ENCODE data around the gene OR6M1. TPM values are rescaled to one million over a fixed set of nuclear protein-coding genes. Genes with fewer than 3 reads are reported as not detected.

The OR6M1 gene
- total RNA-seq, 1 donor from 2014 or later: not detected

- Mint-ChIP-seq H3K36me3 (ENCODE audit: low read depth, unreplicated experiment) (no peaks in the 10 kb centered on the region), H3K27ac (ENCODE audit: unreplicated experiment) (no peak overlapping the region), H3K9me3 (ENCODE audit: unreplicated experiment) (no peaks in the 10 kb centered on the region), H3K4me1 (ENCODE audit: low read depth, unreplicated experiment) (peaks cover 3% of the 10 kb centered on the region), H3K4me3 (ENCODE audit: unreplicated experiment) (no peak overlapping the region), H3K27me3 (ENCODE audit: low read depth, unreplicated experiment) (no peaks in the 10 kb centered on the region)
- Histone ChIP-seq H3K9me3 (ENCODE audit: insufficient read depth, low read depth, low read length) (no peaks in the 10 kb centered on the region), H3K4me1 (ENCODE audit: insufficient read depth, low read length) (no peaks in the 10 kb centered on the region), H3K36me3 (ENCODE audit: insufficient read depth, low read length) (no peaks in the 10 kb centered on the region), H4K20me1 (ENCODE audit: insufficient read depth, low read length) (no peaks in the 10 kb centered on the region), H3K27ac (ENCODE audit: low read depth, low read length) (no peak overlapping the region), H3K9ac (ENCODE audit: low read length) (no peak overlapping the region), H2AFZ (ENCODE audit: low read depth, low read length) (no peak overlapping the region), H3K4me3 (ENCODE audit: insufficient read depth, low read depth, low read length) (no peak overlapping the region), H3K27me3 (ENCODE audit: insufficient read depth, low read length) (no peaks in the 10 kb centered on the region), H3K79me2 (ENCODE audit: insufficient read depth, low read length) (no peaks in the 10 kb centered on the region), H3K4me2 (ENCODE audit: low read length) (no peak overlapping the region)
- FAIRE-seq (no peak), DNase-seq (ENCODE audit: low read depth) (no peak)
- no peak for TF ChIP-seq CTCF (IDR thresholded peaks at IDR 0.05; ENCODE audit: insufficient read depth, low read depth, low read length)
- TF ChIP-seq EZH2 (IDR thresholded peaks at IDR 0.05; ENCODE audit: insufficient read depth, low read length): no peak
Measured at GRCh38 chr11:123838659-123839058, 32.5 kb upstream of the OR6M1 start.

GRCh38 chr11:123838199-123838598, 32.0 kb upstream of the OR6M1 start:
- no peak overlapping the region for H3K27ac ChIP-seq (ENCODE audit: low read depth, low read length)
- H3K9me3 ChIP-seq (ENCODE audit: insufficient read depth, low read depth, low read length): no peaks in the 10 kb centered on the region
- no peak overlapping the region for H3K4me3 Mint-ChIP-seq (ENCODE audit: unreplicated experiment)
- DNase-seq (ENCODE audit: low read depth): no peak
- no peaks in the 10 kb centered on the region for H3K4me1 ChIP-seq (ENCODE audit: insufficient read depth, low read length)
- no peak overlapping the region for H3K4me2 ChIP-seq (ENCODE audit: low read length)
- H3K4me1 Mint-ChIP-seq (ENCODE audit: low read depth, unreplicated experiment): peaks cover 3% of the 10 kb centered on the region
- no peak overlapping the region for H3K27ac Mint-ChIP-seq (ENCODE audit: unreplicated experiment)
- no peak for TF ChIP-seq EZH2 (IDR thresholded peaks at IDR 0.05; ENCODE audit: insufficient read depth, low read length)
- TF ChIP-seq CTCF (IDR thresholded peaks at IDR 0.05; ENCODE audit: insufficient read depth, low read depth, low read length): no peak
- no peak overlapping the region for H3K9ac ChIP-seq (ENCODE audit: low read length)
- no peaks in the 10 kb centered on the region for H3K79me2 ChIP-seq (ENCODE audit: insufficient read depth, low read length)
- FAIRE-seq: no peak
- no peaks in the 10 kb centered on the region for H3K36me3 ChIP-seq (ENCODE audit: insufficient read depth, low read length)
- H3K27me3 ChIP-seq (ENCODE audit: insufficient read depth, low read length): no peaks in the 10 kb centered on the region
- no peak overlapping the region for H2AFZ ChIP-seq (ENCODE audit: low read depth, low read length)
- H3K27me3 Mint-ChIP-seq (ENCODE audit: low read depth, unreplicated experiment): no peaks in the 10 kb centered on the region
- H4K20me1 ChIP-seq (ENCODE audit: insufficient read depth, low read length): no peaks in the 10 kb centered on the region
- H3K36me3 Mint-ChIP-seq (ENCODE audit: low read depth, unreplicated experiment): no peaks in the 10 kb centered on the region
- H3K4me3 ChIP-seq (ENCODE audit: insufficient read depth, low read depth, low read length): no peak overlapping the region
- no peaks in the 10 kb centered on the region for H3K9me3 Mint-ChIP-seq (ENCODE audit: unreplicated experiment)

GRCh38 chr11:123833095-123833494, 26.9 kb upstream of the OR6M1 start:
- H3K4me1 ChIP-seq (ENCODE audit: insufficient read depth, low read length): no peaks in the 10 kb centered on the region
- no peaks in the 10 kb centered on the region for H3K36me3 ChIP-seq (ENCODE audit: insufficient read depth, low read length)
- Mint-ChIP-seq H3K27me3 (ENCODE audit: low read depth, unreplicated experiment) (no peaks in the 10 kb centered on the region), H3K4me3 (ENCODE audit: unreplicated experiment) (no peak overlapping the region), H3K27ac (ENCODE audit: unreplicated experiment) (no peak overlapping the region), H3K4me1 (ENCODE audit: low read depth, unreplicated experiment) (no peaks in the 10 kb centered on the region), H3K36me3 (ENCODE audit: low read depth, unreplicated experiment) (no peaks in the 10 kb centered on the region), H3K9me3 (ENCODE audit: unreplicated experiment) (no peaks in the 10 kb centered on the region)
- H3K4me2 ChIP-seq (ENCODE audit: low read length): no peak overlapping the region
- H3K4me3 ChIP-seq (ENCODE audit: insufficient read depth, low read depth, low read length): no peak overlapping the region
- DNase-seq (ENCODE audit: low read depth): no peak
- no peak overlapping the region for H3K27ac ChIP-seq (ENCODE audit: low read depth, low read length)
- H3K27me3 ChIP-seq (ENCODE audit: insufficient read depth, low read length): no peaks in the 10 kb centered on the region
- H3K9ac ChIP-seq (ENCODE audit: low read length): no peak overlapping the region
- H4K20me1 ChIP-seq (ENCODE audit: insufficient read depth, low read length): no peaks in the 10 kb centered on the region
- no peaks in the 10 kb centered on the region for H3K79me2 ChIP-seq (ENCODE audit: insufficient read depth, low read length)
- TF ChIP-seq CTCF (IDR thresholded peaks at IDR 0.05; ENCODE audit: insufficient read depth, low read depth, low read length) (no peak), EZH2 (IDR thresholded peaks at IDR 0.05; ENCODE audit: insufficient read depth, low read length) (no peak)
- H3K9me3 ChIP-seq (ENCODE audit: insufficient read depth, low read depth, low read length): no peaks in the 10 kb centered on the region
- H2AFZ ChIP-seq (ENCODE audit: low read depth, low read length): no peak overlapping the region
- FAIRE-seq: no peak

Data from astrocyte (in vitro differentiated cells and primary cell).